Activated B cell treated with CpG ODN at 0.5 μM for 24 hours (primary cell): ENCODE results near the gene INSYN2B. TPM values are rescaled to one million over a fixed set of nuclear protein-coding genes. Genes with fewer than 3 reads are reported as not detected.

Source experiments
- ATAC-seq: fragments of 200-7000 bp; cut with Tn5 transposase; one replicate; pipeline ENCODE4 v1.10.0; 2021; ENCODE audit warnings: low read depth, mild to moderate bottlenecking, moderate library complexity
- CTCF ChIA-PET: fragments of 350-600 bp; sonication (Branson Sonifier 250); formaldehyde crosslinking; loops from one replicate; lab custom pipeline; 2021; ENCODE audit warnings: antibody characterized with exemption; lab: Charles Lee
- POLR2A ChIA-PET: fragments of 350-600 bp; sonication (Branson Sonifier 250); formaldehyde crosslinking; loops from one replicate; lab custom pipeline; 2021; ENCODE audit warnings: antibody characterized with exemption; lab: Charles Lee
- DNase-seq: peaks from one replicate; pipeline ENCODE4 v3.0.0; 2022
- H3K27ac Mint-ChIP-seq: one replicate; pipeline ENCODE4 v1.8.0; 2020; ENCODE audit warnings: mixed read lengths
- H3K27me3 Mint-ChIP-seq: one replicate; pipeline ENCODE4 v1.8.0; 2021; ENCODE audit warnings: mixed read lengths
- H3K36me3 Mint-ChIP-seq: one replicate; pipeline ENCODE4 v1.8.0; 2021; ENCODE audit warnings: low read depth, mixed read lengths
- H3K4me1 Mint-ChIP-seq: one replicate; pipeline ENCODE4 v1.8.0; 2021; ENCODE audit warnings: mixed read lengths
- H3K4me3 Mint-ChIP-seq: one replicate; pipeline ENCODE4 v1.8.0; 2020; ENCODE audit warnings: mild to moderate bottlenecking, mixed read lengths
- H3K9me3 Mint-ChIP-seq: one replicate; pipeline ENCODE4 v1.8.0; 2020; ENCODE audit warnings: mixed read lengths
- CTCF ChIP-seq: fragments of 200-600 bp; IDR thresholded peaks from one replicate; pipeline ENCODE4 v1.8.0; 2022; ENCODE audit warnings: antibody characterized with exemption, mild to moderate bottlenecking
- intact Hi-C: fragments of 100-400 bp; cut with micrococcal nuclease; formaldehyde crosslinking; loops from one replicate; pipeline ENCODE4 v1.15.1; 2024
- total RNA-seq: library from RNA; stranded (reverse); gene quantifications from 2 replicates; pipeline ENCODE4 v1.2.3, GENCODE V29; 2022

Gene INSYN2B
- total RNA-seq, 1 donor from 2014 or later, result not detected

- ChIA-PET CTCF (no interaction called here), POLR2A (no interaction called here)
- TF ChIP-seq CTCF, result no peak
- H3K27me3 Mint-ChIP-seq, result no peaks in the 10 kb centered on the region
- intact Hi-C loops, result no loop called here
- no peak for DNase-seq
- H3K27ac Mint-ChIP-seq, result no peak overlapping the region
- no peak for ATAC-seq
- H3K36me3 Mint-ChIP-seq, result peaks cover 69% of the 10 kb centered on the region
- no peak overlapping the region for H3K4me3 Mint-ChIP-seq
- H3K4me1 Mint-ChIP-seq, result peaks cover 11% of the 10 kb centered on the region
- H3K9me3 Mint-ChIP-seq, result no peaks in the 10 kb centered on the region
Measured at GRCh38 chr5:169862391-169862811, 117.9 kb downstream of the INSYN2B start.

GRCh38 chr5:169861934-169862333 lies 118.4 kb downstream of the INSYN2B start:
- TF ChIP-seq CTCF, result no peak
- ChIA-PET POLR2A (no interaction called here), CTCF (no interaction called here)
- peaks cover 69% of the 10 kb centered on the region for H3K36me3 Mint-ChIP-seq
- no peaks in the 10 kb centered on the region for H3K27me3 Mint-ChIP-seq
- peaks cover 11% of the 10 kb centered on the region for H3K4me1 Mint-ChIP-seq
- DNase-seq (no peak), ATAC-seq (no peak)
- intact Hi-C loops, result no loop called here
- no peaks in the 10 kb centered on the region for H3K9me3 Mint-ChIP-seq
- no peak overlapping the region for H3K4me3 Mint-ChIP-seq
- no peak overlapping the region for H3K27ac Mint-ChIP-seq

GRCh38 chr5:169861433-169861832 lies 118.9 kb downstream of the INSYN2B start:
- H3K4me3 Mint-ChIP-seq, result no peak overlapping the region
- ChIA-PET CTCF (no interaction called here), POLR2A (no interaction called here)
- H3K4me1 Mint-ChIP-seq, result peaks cover 11% of the 10 kb centered on the region
- DNase-seq (no peak), ATAC-seq (no peak)
- no peaks in the 10 kb centered on the region for H3K27me3 Mint-ChIP-seq
- H3K27ac Mint-ChIP-seq, result no peak overlapping the region
- H3K36me3 Mint-ChIP-seq, result peaks cover 68% of the 10 kb centered on the region
- intact Hi-C loops, result no loop called here
- H3K9me3 Mint-ChIP-seq, result no peaks in the 10 kb centered on the region
- TF ChIP-seq CTCF, result no peak

GRCh38 chr5:169860585-169860984 lies 119.7 kb downstream of the INSYN2B start:
- TF ChIP-seq CTCF, result no peak
- DNase-seq, result no peak
- Mint-ChIP-seq H3K4me1 (peaks cover 11% of the 10 kb centered on the region), H3K9me3 (no peaks in the 10 kb centered on the region), H3K27ac (peak overlapping the region; percentile 14), H3K27me3 (no peaks in the 10 kb centered on the region), H3K4me3 (no peak overlapping the region), H3K36me3 (peaks cover 71% of the 10 kb centered on the region)
- intact Hi-C loops, result no loop called here
- ATAC-seq, result no peak
- CTCF ChIA-PET, result no interaction called here
- POLR2A ChIA-PET, result no interaction called here

- Mint-ChIP-seq H3K27ac (no peak overlapping the region), H3K36me3 (peaks cover 81% of the 10 kb centered on the region), H3K4me1 (peaks cover 11% of the 10 kb centered on the region), H3K4me3 (no peak overlapping the region), H3K27me3 (no peaks in the 10 kb centered on the region), H3K9me3 (no peaks in the 10 kb centered on the region)
- ATAC-seq, result no peak
- ChIA-PET POLR2A (no interaction called here), CTCF (no interaction called here)
- DNase-seq, result no peak
- intact Hi-C loops, result no loop called here
- TF ChIP-seq CTCF, result no peak
Measured at GRCh38 chr5:169856571-169856970, 123.7 kb downstream of the INSYN2B start.
